Keratinocyte (primary cell): Measurements from ENCODE around the gene PCNT. TPM values are rescaled to one million over a fixed set of nuclear protein-coding genes. Genes with fewer than 3 reads are reported as not detected.

Experiments
- DNase-seq: peaks from one replicate; pipeline ENCODE4 v3.0.0-alpha.2; 2011; ENCODE audit warnings: low read depth, missing footprints, low spot score
- FAIRE-seq: peaks from 2 replicates; lab custom pipeline; 2011; peaks lifted over from hg19 to GRCh38; lab: Jason Lieb, UNC
- H2AFZ ChIP-seq: 2 replicates; pipeline ENCODE4 v1.6.0; 2012; ENCODE audit warnings: low read length, control low read depth, inconsistent platforms; ENCODE audit not compliant: control insufficient read depth
- H3K27ac ChIP-seq: 2 replicates; pipeline ENCODE4 v1.5.1; 2011; ENCODE audit warnings: low read length; ENCODE audit not compliant: control insufficient read depth, insufficient read depth
- H3K27me3 ChIP-seq: 3 replicates; pipeline ENCODE4 v1.6.0; 2011; ENCODE audit warnings: low read length; ENCODE audit not compliant: control insufficient read depth, insufficient read depth; ENCODE audit errors: extremely low read depth
- H3K36me3 ChIP-seq, 2 experiments: 2 replicates in 1 of 2; 3 replicates in 1 of 2; pipeline ENCODE4 v1.5.1; 2011; ENCODE audit warnings: low read length in 2 of 2, mild to moderate bottlenecking in 1 of 2; ENCODE audit not compliant: control insufficient read depth in 2 of 2, insufficient read depth in 2 of 2; ENCODE audit errors: extremely low read depth in 1 of 2
- H3K4me1 ChIP-seq: 3 replicates; pipeline ENCODE4 v1.5.1; 2011; ENCODE audit warnings: low read length; ENCODE audit not compliant: control insufficient read depth, insufficient read depth; ENCODE audit errors: extremely low read depth
- H3K4me2 ChIP-seq: 3 replicates; pipeline ENCODE4 v1.6.0; 2011; ENCODE audit warnings: low read depth, low read length; ENCODE audit not compliant: control insufficient read depth, insufficient read depth; ENCODE audit errors: extremely low read depth
- H3K4me3 ChIP-seq, 3 experiments: fragments of 200-600 bp in 1 of 3; sonication (generic) in 1 of 3; 2 replicates in 2 of 3; 3 replicates in 1 of 3; pipeline ENCODE4 v1.5.1; 2011 to 2016; ENCODE audit warnings: low read length in 3 of 3, mild to moderate bottlenecking in 3 of 3, control low read depth in 2 of 3, inconsistent platforms in 1 of 3, low read depth in 1 of 3, mixed read lengths in 1 of 3, mixed run types in 1 of 3, moderate library complexity in 1 of 3; ENCODE audit not compliant: control insufficient read depth in 2 of 3, insufficient read depth in 2 of 3; ENCODE audit errors: extremely low read depth in 1 of 3
- H3K79me2 ChIP-seq: 2 replicates; pipeline ENCODE4 v1.6.0; 2012; ENCODE audit warnings: low read length; ENCODE audit not compliant: control insufficient read depth, insufficient read depth
- H3K9ac ChIP-seq: 3 replicates; pipeline ENCODE4 v1.6.0; 2011; ENCODE audit warnings: low read length; ENCODE audit not compliant: control insufficient read depth, insufficient read depth; ENCODE audit errors: extremely low read depth
- H3K9me1 ChIP-seq: 3 replicates; pipeline ENCODE4 v1.6.0; 2011; ENCODE audit warnings: low read length; ENCODE audit not compliant: control insufficient read depth, insufficient read depth; ENCODE audit errors: extremely low read depth
- H3K9me3 ChIP-seq: 2 replicates; pipeline ENCODE4 v1.5.1; 2012; ENCODE audit warnings: low read depth, low read length; ENCODE audit not compliant: control insufficient read depth
- H4K20me1 ChIP-seq: 3 replicates; pipeline ENCODE4 v1.6.0; 2011; ENCODE audit warnings: low read length; ENCODE audit not compliant: control insufficient read depth, insufficient read depth; ENCODE audit errors: extremely low read depth
- EZH2 ChIP-seq: IDR thresholded peaks from one replicate; pipeline ENCODE4 v1.6.1; 2012; ENCODE audit warnings: inconsistent platforms, mild to moderate bottlenecking, low read length, moderate library complexity
- dilution Hi-C: fragments of 300-500 bp; cut with MboI; formaldehyde crosslinking; loops from one replicate; pipeline ENCODE4 v1.7.0; 2020; ENCODE audit warnings: low sequenced_read_pairs; ENCODE audit not compliant: extremely low pct_ligation_motif_present
- polyA plus RNA-seq, 5 experiments: library from polyadenylated mRNA; depleted of rRNA in 3 of 5; stranded (reverse) in 3 of 5; stranded (forward) in 1 of 5; unstranded in 1 of 5; fragments of >200 nt; gene quantifications; 1 replicate in 1 of 5; 2 replicates in 3 of 5; 3 replicates in 1 of 5; pipeline versions ENCODE4 v1.2.1 to v1.2.3, GENCODE V29; 2011 to 2012; ENCODE audit warnings: missing spikeins in 2 of 5, low read depth in 1 of 5, low replicate concordance in 1 of 5
- TF ChIP-seq, protein P1 (sequence below), 3 experiments: IDR thresholded peaks in 1 of 3; conservative IDR thresholded peaks in 1 of 3; optimal IDR thresholded peaks in 1 of 3; 2 replicates in 2 of 3; 3 replicates in 1 of 3; pipeline versions ENCODE3 to v1.5.1; 2011; ENCODE audit warnings: low read length in 3 of 3, mild to moderate bottlenecking in 3 of 3, moderate library complexity in 2 of 3, control low read depth in 1 of 3, inconsistent platforms in 1 of 3; ENCODE audit not compliant: insufficient read depth in 2 of 3; ENCODE audit errors: extremely low read depth in 1 of 3

Gene PCNT
- polyA plus RNA-seq, 1 donor (not counting 4 experiments of a cell fraction or from before 2014, with no cell fraction given), result 9.8 TPM

DNA sequence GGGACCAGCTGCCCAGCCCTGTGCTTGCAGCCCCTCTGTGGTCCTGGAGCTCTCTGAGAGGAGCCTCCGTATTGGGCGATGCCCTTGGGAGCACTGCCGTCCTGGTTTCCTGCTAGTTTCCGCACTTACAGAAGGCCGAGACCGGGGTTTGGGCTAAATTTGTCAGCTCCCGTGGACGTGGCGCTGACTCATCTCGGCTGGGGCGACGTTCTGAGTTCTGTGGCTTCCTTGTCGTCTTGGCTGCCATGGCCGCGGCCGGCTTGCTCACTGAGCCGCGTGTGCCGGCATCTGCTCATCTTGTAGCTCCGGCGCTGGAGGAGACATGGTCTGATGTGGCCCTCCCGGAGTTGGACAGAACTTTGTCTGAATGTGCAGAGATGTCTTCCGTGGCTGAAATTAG lies 64.9 kb downstream of the PCNT start:
- Histone ChIP-seq H3K9me1 (no peaks in the 10 kb centered on the region), H3K4me2 (no peak overlapping the region), H3K36me3 (peaks cover 16 to 18% of the 10 kb centered on the region in 2 experiments), H2AFZ (no peak overlapping the region), H3K27me3 (no peaks in the 10 kb centered on the region), H3K9ac (no peak overlapping the region), H4K20me1 (no peaks in the 10 kb centered on the region), H3K9me3 (no peaks in the 10 kb centered on the region), H3K27ac (no peak overlapping the region), H3K4me3 (no peak overlapping the region), H3K79me2 (peaks cover 8% of the 10 kb centered on the region), H3K4me1 (no peaks in the 10 kb centered on the region)
- DNase-seq (no peak), FAIRE-seq (no peak)
- dilution Hi-C loops, result no loop called here
- TF ChIP-seq, protein P1, sequence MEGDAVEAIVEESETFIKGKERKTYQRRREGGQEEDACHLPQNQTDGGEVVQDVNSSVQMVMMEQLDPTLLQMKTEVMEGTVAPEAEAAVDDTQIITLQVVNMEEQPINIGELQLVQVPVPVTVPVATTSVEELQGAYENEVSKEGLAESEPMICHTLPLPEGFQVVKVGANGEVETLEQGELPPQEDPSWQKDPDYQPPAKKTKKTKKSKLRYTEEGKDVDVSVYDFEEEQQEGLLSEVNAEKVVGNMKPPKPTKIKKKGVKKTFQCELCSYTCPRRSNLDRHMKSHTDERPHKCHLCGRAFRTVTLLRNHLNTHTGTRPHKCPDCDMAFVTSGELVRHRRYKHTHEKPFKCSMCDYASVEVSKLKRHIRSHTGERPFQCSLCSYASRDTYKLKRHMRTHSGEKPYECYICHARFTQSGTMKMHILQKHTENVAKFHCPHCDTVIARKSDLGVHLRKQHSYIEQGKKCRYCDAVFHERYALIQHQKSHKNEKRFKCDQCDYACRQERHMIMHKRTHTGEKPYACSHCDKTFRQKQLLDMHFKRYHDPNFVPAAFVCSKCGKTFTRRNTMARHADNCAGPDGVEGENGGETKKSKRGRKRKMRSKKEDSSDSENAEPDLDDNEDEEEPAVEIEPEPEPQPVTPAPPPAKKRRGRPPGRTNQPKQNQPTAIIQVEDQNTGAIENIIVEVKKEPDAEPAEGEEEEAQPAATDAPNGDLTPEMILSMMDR (optimal IDR thresholded peaks at IDR 0.05 in 1 of 3, IDR thresholded peaks at IDR 0.05 in 1 of 3, conservative IDR thresholded peaks at IDR 0.05 in 1 of 3; ENCODE audit: extremely low read depth in 1 of 3, insufficient read depth in 2 of 3, low read length in 3 of 3), result no peak
- TF ChIP-seq EZH2, result no peak

DNA sequence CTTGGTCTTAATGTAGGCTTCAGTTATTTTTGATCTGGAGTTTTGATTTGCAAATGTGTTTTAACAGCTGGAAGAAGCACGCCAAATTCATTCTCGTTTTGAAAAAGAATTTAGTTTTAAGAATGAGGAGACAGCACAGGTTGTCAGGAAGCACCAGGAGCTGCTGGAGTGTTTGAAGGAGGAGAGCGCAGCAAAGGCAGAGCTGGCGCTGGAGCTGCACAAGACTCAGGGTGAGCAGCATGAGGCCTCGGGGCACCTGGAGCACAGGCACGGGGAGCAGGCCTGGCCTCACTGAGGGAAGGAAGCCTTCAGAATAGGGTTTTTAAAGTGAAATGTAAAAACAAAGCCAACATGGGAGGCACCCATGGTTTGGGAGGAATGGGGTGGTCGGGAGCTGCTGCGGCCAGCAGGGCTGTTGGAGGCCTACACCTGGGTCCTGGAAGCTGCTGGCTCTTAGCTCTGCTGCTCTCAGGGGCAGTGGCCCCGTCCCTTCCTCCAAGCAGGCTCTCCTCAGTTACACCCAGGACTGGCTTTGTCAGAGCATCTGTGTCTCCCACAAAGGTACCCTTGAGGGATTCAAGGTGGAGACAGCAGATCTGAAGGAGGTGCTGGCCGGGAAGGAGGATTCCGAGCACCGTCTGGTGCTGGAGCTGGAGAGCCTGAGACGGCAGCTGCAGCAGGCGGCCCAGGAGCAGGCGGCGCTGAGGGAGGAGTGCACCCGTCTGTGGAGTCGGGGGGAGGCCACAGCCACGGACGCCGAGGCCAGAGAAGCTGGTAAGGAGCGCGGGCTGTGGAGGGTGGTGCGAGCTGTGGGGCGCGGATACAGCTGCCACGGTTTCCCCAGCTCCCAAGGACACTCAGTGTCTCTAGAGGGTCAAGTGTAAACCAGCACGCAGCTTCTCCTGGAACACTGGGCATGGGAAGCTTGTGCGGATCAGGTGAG lies 66.9 kb downstream of the PCNT start:
- Histone ChIP-seq H4K20me1 (no peaks in the 10 kb centered on the region), H3K27ac (no peak overlapping the region), H3K27me3 (no peaks in the 10 kb centered on the region), H3K4me2 (no peak overlapping the region), H3K9ac (no peak overlapping the region), H2AFZ (no peak overlapping the region), H3K79me2 (no peaks in the 10 kb centered on the region), H3K36me3 (peaks cover 13 to 17% of the 10 kb centered on the region in 2 experiments), H3K9me1 (no peaks in the 10 kb centered on the region), H3K9me3 (no peaks in the 10 kb centered on the region), H3K4me1 (no peaks in the 10 kb centered on the region), H3K4me3 (no peak overlapping the region)
- dilution Hi-C loops, result no loop called here
- DNase-seq (no peak), FAIRE-seq (no peak)
- no peak for TF ChIP-seq EZH2
- TF ChIP-seq, protein P1 (optimal IDR thresholded peaks at IDR 0.05 in 1 of 3, IDR thresholded peaks at IDR 0.05 in 1 of 3, conservative IDR thresholded peaks at IDR 0.05 in 1 of 3; ENCODE audit: extremely low read depth in 1 of 3, insufficient read depth in 2 of 3, low read length in 3 of 3), result no peak
